Right atrium auricular region (tissue), 2 donors: Measurements from ENCODE around the gene SLC17A1. TPM values are rescaled to one million over a fixed set of nuclear protein-coding genes. Genes with fewer than 3 reads are reported as not detected.
"Not testable (repeated sequence)": the region's sequence is repeated elsewhere in the genome, so short reads cannot be mapped to it uniquely, and the experiment has no call there.

Experiments
- DNase-seq: peaks from one replicate; pipeline ENCODE4 v3.0.0-alpha.2; 2019; ENCODE audit warnings: low spot score
- H3K27ac ChIP-seq, 2 donors: fragments of 200-600 bp; sonication (generic); 1 replicate in 1 of 2; 2 replicates in 1 of 2; pipeline ENCODE4 v1.5.1; 2016 to 2019
- H3K27me3 ChIP-seq, 2 donors: fragments of 200-600 bp; sonication (generic); one replicate each; pipeline versions ENCODE4 v1.5.1 to v1.6.0; 2017 to 2019
- H3K36me3 ChIP-seq: fragments of 200-600 bp; sonication (generic); one replicate; pipeline ENCODE4 v1.5.1; 2016
- H3K4me1 ChIP-seq, 2 donors: fragments of 200-600 bp; sonication (generic); one replicate each; pipeline versions ENCODE4 v1.5.1 to v1.6.0; 2017 to 2019
- H3K4me3 ChIP-seq, 2 donors: fragments of 200-600 bp; sonication (generic); 1 replicate in 1 of 2; 2 replicates in 1 of 2; pipeline ENCODE4 v1.5.1; 2017 to 2019; ENCODE audit warnings: mild to moderate bottlenecking in 1 of 2, moderate library complexity in 1 of 2
- H3K9me3 ChIP-seq, 2 donors: fragments of 200-600 bp; sonication (generic); one replicate each; pipeline ENCODE4 v1.5.1; 2019
- total RNA-seq, 2 donors: library from RNA; depleted of rRNA; stranded (reverse); fragments of >200 nt; gene quantifications; one replicate each; pipeline ENCODE4 v1.1.0, GENCODE V29; 2016
- TF ChIP-seq, protein P1 (sequence below), 2 donors: fragments of 200-600 bp; sonication (generic); IDR thresholded peaks; one replicate each; pipeline ENCODE4 v1.5.1; 2019; ENCODE audit warnings: antibody characterized with exemption in 2 of 2

Gene SLC17A1
- total RNA-seq, 2 donors from 2014 or later: not detected

DNA sequence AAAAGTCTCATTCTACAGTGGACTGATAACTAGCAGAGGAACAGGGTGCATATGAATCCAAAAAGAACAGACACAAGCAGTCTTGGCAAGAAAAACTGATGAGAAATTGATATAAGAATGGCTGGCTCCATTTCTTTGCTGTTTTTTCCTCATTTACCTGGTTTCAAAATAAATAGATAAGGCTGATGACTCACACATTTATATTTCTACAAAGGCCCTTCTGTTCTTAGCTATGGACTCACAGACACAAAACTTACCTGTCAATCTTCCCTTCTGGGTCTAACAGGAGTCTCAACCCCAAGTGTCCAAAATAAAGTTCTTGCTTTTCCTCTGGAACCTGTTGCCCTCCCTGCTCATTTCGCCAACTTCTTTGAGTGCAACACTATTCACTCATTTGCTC, 76.4 kb downstream of the SLC17A1 start:
- no peak overlapping the region for H3K27ac ChIP-seq
- TF ChIP-seq, protein P1, sequence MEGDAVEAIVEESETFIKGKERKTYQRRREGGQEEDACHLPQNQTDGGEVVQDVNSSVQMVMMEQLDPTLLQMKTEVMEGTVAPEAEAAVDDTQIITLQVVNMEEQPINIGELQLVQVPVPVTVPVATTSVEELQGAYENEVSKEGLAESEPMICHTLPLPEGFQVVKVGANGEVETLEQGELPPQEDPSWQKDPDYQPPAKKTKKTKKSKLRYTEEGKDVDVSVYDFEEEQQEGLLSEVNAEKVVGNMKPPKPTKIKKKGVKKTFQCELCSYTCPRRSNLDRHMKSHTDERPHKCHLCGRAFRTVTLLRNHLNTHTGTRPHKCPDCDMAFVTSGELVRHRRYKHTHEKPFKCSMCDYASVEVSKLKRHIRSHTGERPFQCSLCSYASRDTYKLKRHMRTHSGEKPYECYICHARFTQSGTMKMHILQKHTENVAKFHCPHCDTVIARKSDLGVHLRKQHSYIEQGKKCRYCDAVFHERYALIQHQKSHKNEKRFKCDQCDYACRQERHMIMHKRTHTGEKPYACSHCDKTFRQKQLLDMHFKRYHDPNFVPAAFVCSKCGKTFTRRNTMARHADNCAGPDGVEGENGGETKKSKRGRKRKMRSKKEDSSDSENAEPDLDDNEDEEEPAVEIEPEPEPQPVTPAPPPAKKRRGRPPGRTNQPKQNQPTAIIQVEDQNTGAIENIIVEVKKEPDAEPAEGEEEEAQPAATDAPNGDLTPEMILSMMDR (IDR thresholded peaks at IDR 0.05): no peak

DNA sequence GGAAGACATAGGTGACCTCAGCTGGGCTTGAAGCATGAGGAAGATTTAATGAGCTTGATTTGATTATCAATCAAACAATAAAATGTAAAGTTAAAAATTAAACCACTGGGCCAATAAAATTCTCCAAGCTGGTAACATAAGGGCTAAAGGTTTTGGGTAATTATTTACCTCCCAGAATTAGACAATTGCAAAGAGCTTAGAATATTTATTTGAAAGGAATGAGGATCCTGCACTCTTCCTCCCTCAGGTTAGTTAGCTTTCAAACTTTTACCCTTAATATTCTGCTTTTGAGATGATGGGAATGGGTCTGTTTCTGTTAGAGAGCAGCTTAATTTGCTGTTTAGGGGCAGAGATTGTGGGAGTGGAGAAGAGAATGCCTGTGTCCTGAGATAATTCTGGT, 77.3 kb downstream of the SLC17A1 start, which contains the start of gene SLC17A4:
Gene SLC17A4 (plus strand): TSS at position 208 of the 400 bp plus-strand sequence. CDS start 7,221 bp downstream, outside the sequence.
- H3K4me3 ChIP-seq: no peak within 1 kb of the TSS
- H3K4me1 ChIP-seq: no peaks in the 10 kb centered on the region
- no peaks in the 10 kb centered on the region for H3K36me3 ChIP-seq
- TF ChIP-seq, protein P1 (IDR thresholded peaks at IDR 0.05): no peak
- H3K27ac ChIP-seq: no peak within 1 kb of the TSS
- H3K9me3 ChIP-seq: no peaks in the 10 kb centered on the region
- H3K27me3 ChIP-seq: no peaks in the 10 kb centered on the region
- no peak for DNase-seq

More for the DNA sequence above, 76.4 kb downstream of the SLC17A1 start:
- no peaks in the 10 kb centered on the region for H3K27me3 ChIP-seq
- H3K36me3 ChIP-seq: no peaks in the 10 kb centered on the region
- no peak overlapping the region for H3K4me3 ChIP-seq
- no peaks in the 10 kb centered on the region for H3K4me1 ChIP-seq
- no peak for DNase-seq
- H3K9me3 ChIP-seq: no peaks in the 10 kb centered on the region

DNA sequence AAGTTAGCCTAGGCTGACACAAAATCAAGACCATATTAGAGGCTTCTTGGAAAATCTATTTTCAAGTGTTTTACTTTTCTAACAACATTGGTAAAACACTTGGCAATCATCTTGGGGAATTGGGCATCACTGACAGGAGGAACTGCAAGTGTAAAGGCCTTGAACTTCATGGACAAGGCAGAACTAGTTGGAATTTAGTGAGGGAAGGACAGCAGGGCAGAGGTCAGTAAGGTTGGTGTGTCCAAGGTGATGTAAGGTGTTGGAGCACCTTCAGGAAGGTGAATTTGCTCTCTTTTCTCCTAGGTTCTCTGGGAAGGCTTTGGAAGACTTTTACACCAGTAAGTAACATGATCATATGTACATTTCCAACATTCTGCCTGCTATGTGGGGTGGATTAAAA, 78.8 kb downstream of the SLC17A1 start:
- no peaks in the 10 kb centered on the region for H3K36me3 ChIP-seq
- H3K4me1 ChIP-seq: no peaks in the 10 kb centered on the region
- no peak for DNase-seq
- H3K9me3 ChIP-seq: no peaks in the 10 kb centered on the region
- H3K27me3 ChIP-seq: no peaks in the 10 kb centered on the region
- no peak overlapping the region for H3K27ac ChIP-seq
- H3K4me3 ChIP-seq: no peak overlapping the region
- TF ChIP-seq, protein P1 (IDR thresholded peaks at IDR 0.05): no peak

DNA sequence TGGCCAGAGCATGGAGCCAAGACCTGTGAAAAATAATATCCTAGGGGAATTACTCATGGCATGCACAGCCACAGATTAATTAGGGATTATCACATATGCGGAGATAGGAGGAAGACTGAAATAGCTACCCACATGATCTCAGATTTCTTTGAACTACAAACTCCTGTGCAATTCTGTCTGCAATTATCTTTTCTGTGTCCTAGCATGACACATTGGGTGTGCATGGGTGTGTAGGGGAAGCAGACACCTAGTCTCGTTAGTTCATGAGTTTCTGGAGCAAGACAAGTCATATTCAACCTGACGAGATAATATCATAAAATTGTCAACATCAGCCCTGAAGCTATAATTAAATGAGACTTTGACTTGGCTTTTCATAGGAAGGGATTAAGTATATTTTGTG, 80.9 kb downstream of the SLC17A1 start:
- no peak for DNase-seq
- H3K27ac ChIP-seq: no peak overlapping the region
- TF ChIP-seq, protein P1 (IDR thresholded peaks at IDR 0.05): no peak
- H3K9me3 ChIP-seq: no peaks in the 10 kb centered on the region
- H3K4me3 ChIP-seq: no peak overlapping the region
- H3K4me1 ChIP-seq: no peaks in the 10 kb centered on the region
- H3K36me3 ChIP-seq: no peaks in the 10 kb centered on the region
- no peaks in the 10 kb centered on the region for H3K27me3 ChIP-seq

DNA sequence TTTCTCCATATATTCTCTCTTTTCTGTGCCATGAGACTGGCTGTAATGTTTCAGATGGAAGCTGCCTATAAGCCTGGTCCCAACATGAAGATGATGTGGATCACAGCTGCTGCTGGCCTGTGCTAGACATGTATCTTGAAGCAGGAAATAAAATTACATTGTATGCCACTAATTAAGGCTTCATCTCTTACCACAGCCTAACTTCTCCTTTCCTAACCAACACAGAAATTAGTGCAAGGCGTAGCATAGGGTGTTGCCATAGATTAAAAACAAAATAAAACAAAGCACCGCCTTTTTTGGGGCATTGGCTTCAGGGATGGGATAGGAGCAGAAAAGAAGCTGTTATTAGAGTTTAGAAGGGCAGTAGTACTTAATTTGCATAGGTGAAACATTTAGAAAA, 82.0 kb downstream of the SLC17A1 start:
- no peak for DNase-seq
- Histone ChIP-seq H3K27me3 (no peaks in the 10 kb centered on the region), H3K4me1 (no peaks in the 10 kb centered on the region), H3K4me3 (no peak overlapping the region), H3K9me3 (no peaks in the 10 kb centered on the region), H3K27ac (no peak overlapping the region), H3K36me3 (no peaks in the 10 kb centered on the region)
- TF ChIP-seq, protein P1 (IDR thresholded peaks at IDR 0.05): no peak

DNA sequence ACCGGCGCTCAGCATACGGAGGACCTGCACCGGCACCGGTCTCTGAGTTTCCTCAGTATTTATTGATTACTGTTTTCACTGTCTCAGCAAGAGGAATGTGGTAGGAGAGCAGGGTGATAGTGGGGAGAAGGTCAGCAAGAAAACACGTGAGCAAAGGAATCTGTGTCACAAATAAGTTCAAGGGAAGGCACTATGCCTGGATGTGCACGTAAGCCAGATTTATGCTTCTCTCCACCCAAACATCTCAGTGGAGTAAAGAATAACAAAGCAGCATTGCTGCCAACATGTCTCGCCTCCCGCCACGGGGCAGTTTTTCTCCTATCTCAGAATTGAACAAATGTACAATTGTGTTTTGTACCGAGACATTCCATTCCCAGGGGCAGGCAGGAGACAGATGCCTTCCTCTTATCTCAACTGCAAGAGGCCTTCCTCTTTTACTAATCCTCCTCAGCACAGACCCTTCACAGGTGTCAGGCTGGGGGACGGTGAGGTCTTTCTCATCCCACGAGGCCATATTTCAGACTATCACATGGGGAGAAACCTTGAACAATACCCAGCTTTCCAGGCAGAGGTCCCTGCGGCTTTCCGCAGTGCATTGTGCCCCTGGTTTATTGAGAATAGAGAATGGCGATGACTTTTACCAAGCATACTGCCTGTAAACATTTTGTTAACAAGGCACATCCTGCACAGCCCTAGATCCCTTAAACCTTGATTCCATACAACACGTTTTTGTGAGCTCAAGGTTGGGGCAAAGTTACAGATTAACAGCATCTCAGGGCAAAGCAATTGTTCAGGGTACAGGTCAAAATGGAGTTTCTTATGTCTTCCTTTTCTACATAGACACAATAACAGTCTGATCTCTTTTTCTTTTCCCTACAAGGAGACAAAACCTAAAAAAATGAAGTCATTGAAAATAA, 83.0 kb downstream of the SLC17A1 start:
- not testable (repeated sequence) for H3K4me1 ChIP-seq, DNase-seq, H3K27ac ChIP-seq

More for the DNA sequence above, 83.0 kb downstream of the SLC17A1 start:
- H3K36me3 ChIP-seq, H3K9me3 ChIP-seq, H3K27me3 ChIP-seq, H3K4me3 ChIP-seq: not testable (repeated sequence)
